Gastrocnemius medialis (tissue), 4 donors: ENCODE data around the gene CCL15.

Experiments used
- CTCF ChIP-seq, 5 experiments: fragments of 450-650 bp in 3 of 5; fragments of 200-600 bp in 2 of 5; sonication (generic) in 2 of 5; IDR thresholded peaks in 4 of 5; conservative IDR thresholded peaks in 1 of 5; 1 replicate in 4 of 5; 2 replicates in 1 of 5; pipeline ENCODE4 v1.5.1; 2016 to 2019; ENCODE audit warnings: antibody characterized with exemption in 5 of 5, mild to moderate bottlenecking in 3 of 5, moderate library complexity in 3 of 5
- POLR2A ChIP-seq, 2 donors: fragments of 450-650 bp; IDR thresholded peaks; one replicate each; pipeline ENCODE4 v1.6.1; 2017; ENCODE audit warnings: antibody characterized with exemption in 2 of 2, mild to moderate bottlenecking in 2 of 2, moderate library complexity in 2 of 2

GRCh38 chr17:35988164-35988563, 13.2 kb downstream of the CCL15 start:
- no peak for TF ChIP-seq CTCF (IDR thresholded peaks at IDR 0.05 in 4 of 5, conservative IDR thresholded peaks at IDR 0.05 in 1 of 5)
- TF ChIP-seq POLR2A (IDR thresholded peaks at IDR 0.05) = no peak
